HG03280 (cell line): ENCODE results near the gene FAAP100.
"Not testable (repeated sequence)": the region's sequence is repeated elsewhere in the genome, so short reads cannot be mapped to it uniquely, and the experiment has no call there.

Source experiments
- ATAC-seq: cut with Tn5 transposase; IDR thresholded peaks from one replicate; pipeline ENCODE4 v1.9.1; 2021; ENCODE audit warnings: mild to moderate bottlenecking, moderate library complexity; ENCODE audit not compliant: unreplicated experiment

Gene FAAP100

DNA sequence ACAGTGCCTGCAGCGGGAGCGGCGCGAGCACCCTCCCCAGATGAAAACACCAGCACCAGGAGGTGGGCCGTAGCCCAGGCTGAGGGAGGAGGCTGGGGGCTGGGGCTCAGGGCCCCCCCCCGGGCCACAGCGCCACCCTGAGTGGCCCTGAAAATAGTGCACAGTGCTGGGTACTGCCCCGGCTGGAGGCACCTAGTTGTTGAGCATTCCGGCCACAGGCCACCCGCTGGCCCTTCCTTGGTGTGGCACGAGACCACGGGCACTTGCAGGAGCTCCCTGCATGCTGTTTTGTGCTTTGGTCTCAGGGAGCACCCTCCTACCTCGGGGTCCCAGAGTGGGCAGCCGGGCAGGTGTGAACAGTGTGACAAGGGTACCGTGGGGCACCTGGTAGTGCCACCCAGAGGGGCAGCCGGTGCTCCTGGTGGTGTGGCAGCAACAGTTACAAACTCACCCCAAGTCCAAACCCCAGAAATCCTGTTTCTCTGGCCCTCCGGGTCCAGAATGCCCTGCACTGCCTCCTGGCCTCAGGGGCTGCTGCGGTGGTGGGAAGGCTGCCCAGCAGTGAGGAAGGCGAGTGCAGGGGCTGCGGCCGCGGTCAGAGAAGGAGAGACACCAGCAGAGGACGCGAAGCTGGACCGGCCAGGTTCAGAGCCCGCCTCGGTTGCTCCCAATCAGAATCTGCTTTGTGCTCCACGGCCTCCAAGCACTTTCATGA, 12.0 kb downstream of the FAAP100 start:
- ATAC-seq: no peak

DNA sequence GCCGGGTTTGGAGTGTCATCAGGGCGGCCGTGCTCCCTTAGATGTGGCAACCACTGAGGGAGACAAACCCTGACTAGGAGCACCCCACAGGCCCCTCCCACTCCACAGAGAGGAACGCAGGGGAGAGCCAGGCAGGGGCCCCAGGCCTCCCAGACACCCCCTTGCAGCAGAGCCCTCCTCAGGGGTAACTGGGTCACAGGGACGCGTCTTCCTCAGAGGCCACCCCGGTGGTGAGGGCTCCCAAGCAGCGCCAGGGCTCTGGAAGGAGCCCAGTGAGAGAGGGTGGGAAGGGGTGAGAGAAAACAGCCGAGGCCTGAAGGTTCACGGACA, 12.6 kb downstream of the FAAP100 start:
- no peak for ATAC-seq

DNA sequence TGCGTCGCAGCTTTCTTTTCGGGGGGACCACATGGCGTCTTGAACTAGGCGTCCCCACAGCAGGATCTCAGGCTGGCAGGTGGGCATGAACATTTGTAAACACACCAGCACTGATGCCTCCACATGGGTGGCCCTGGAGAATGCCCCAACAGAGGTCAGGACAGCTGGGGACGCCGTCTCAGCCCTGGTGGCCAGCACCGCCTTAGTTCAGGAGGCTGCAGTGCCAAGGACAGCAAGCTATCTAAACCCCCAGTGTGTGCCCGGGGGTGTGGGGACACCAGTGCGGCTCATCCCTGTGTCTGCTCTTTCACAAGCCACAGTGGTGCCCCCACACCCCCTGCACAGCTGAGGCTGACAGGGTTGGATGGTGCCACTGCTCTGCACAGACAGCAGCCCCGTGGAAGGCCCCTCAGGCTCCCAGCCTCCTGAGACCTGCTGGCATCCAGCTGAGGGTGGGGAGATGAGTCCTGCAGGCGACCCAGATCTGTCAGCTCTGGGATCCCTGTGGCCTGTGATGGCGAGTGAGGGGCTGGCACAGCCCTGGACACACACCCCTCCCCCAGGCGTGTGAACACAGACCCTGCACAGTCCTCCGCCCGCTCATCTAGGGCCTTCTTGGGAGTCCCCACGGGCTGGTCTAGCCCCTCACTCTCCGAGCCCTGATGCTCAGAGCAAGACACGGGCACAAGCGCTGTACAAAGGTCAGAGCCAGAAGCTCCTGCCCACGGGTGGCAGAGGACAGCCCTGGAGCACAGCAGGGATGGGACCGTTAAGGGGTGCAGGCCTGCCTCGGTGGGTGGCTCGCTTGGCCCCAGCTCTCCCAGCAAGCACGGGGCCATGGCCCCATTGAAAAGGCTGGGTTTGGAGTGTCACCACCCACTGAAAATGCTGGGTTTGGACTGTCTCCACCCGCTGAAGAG, 13.2 kb downstream of the FAAP100 start:
- ATAC-seq: no peak

DNA sequence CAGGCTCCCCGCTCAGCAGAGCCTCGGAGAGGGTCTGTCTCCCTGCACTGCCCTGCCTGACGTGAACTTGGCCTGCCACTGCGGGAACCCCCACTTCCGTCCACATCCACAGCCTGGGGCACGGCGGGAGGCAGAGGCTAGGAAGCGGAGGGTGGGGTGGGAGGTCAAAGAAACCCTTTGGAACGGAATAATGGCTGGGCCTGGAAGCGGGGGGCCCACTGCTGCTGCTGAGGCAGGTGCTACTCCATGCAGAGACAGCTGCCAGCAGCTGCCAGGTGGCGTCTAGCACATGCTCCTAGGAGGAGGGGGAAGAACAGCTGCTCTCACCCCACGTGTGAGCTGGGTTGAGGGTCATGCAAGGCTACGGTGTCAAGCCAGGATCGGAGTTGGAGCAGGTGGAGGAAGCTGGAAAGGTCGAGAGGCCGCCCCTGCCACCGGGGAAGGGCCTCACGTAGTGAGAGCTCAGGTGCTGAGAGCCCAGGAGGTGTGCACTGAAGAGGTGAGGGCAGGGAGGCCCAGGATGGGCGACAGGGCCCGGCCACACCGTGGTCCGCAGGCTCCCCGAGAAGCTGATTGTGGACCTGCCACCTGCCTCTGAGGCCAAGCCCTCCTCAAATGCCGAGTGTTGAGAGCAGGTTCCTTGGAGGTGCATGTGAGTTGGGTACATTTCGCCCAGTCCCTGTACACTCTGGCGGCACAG, 14.1 kb downstream of the FAAP100 start:
- ATAC-seq: no peak

DNA sequence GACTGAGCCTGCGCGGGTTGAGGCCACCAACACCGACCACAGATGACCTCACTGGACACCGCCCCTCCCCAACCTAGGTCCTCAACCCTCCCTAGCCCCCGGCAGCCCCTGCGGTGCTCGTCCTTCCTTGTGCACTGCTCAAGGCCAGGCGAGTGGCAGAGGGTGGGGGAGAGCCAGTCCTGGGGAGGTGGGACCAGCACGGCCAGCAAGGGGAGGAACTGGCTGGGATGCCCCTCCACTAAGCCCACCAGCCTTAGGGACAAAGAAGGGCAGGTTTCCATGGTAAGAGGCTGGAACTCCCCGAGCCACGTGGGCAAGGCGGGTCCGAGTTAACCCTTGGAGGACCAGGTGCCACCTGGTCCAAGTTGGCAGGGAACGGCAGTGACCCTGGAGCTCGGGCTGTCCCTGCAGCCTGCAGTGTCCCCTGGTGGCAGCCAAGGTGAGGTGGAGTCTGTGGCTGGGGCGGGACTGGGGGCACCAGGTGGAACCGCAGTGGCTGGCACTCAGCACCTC, 14.8 kb downstream of the FAAP100 start:
- no peak for ATAC-seq

DNA sequence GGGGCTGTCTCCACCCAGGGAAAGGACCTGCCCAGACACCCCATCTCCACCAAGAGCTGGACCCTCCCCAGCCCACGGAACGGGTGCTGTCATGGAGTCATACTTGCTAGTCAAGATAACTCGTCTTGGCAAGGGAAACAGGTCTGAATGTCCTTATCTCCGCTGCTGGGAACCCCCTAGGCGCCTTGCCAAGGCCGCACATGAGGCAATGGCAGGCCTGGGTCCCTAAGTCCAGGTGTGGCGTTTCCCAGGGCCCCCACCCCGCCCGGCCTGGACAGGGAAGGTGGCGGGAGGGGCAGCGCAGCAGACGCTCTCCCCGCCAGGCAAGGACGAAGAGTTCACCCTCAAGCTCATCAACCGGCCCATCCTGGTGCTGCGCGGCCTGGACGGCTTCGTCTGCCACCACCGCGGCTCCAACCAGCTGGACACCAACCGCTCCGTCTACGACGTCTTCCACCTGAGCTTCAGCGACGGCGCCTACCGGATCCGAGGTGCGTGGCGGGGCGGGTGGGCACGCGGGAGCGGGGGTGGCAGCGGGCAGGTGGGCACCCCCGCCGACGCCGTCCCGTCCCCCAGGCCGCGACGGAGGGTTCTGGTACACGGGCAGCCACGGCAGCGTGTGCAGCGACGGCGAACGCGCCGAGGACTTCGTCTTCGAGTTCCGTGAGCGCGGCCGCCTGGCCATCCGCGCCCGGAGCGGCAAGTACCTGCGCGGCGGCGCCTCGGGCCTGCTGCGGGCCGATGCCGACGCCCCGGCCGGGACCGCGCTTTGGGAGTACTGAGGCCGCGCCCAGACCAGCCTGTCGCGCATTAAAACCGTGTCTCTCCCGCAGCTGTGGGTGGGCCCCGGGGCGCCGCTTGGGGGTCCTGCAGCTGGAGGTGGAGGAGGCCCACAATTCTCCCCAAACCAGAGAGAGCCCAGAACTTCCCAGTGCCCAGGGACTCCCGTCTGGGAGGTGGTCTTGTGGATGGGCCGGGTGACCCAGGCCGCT, 15.6 kb downstream of the FAAP100 start:
- ATAC-seq: no peak

DNA sequence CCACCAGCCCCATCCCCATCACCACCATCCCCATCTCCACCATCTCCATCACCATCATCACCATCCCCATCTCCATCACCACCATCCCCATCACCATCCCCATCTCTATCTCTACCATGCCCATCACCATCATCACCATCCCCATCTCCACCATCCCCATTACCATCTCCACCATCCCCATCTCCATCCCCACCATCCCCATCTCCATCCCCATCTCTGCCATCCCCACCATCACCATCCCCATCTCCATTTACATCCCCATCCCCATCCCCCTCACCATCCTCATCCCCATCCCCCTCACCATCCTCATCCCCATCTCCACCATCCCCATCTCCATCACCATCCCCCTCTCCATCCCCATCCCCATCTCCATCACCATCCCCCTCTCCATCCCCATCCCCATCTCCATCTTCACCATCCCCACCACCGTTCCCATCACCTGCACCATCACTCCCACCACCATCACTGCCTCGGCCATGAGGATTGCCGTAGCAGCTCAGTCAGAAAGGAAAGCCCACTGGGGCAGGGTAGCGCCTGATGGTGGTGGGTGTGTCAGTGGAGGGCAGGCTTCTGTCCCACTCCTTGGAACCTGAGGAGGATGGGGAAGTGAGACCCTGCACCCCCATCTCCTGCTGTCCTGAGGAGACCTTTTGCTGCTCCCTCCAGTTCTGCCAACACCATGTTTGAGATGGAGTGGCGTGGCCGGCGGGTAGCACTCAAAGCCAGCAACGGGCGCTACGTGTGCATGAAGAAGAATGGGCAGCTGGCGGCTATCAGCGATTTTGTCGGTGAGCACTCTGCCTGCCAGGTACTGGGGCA, 16.5 kb downstream of the FAAP100 start:
- ATAC-seq: no peak

DNA sequence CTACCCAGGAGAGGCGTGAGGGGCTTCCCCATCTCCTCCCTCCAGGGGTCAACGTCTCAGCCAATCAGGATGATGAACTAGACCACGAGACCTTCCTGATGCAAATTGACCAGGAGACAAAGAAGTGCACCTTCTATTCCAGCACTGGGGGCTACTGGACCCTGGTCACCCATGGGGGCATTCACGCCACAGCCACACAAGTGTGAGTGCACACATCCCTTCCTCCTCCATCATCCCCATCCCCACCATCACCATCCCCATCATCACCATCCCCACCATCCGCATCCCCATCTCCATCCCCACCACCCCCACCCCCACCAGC, 17.2 kb downstream of the FAAP100 start:
- no peak for ATAC-seq

DNA sequence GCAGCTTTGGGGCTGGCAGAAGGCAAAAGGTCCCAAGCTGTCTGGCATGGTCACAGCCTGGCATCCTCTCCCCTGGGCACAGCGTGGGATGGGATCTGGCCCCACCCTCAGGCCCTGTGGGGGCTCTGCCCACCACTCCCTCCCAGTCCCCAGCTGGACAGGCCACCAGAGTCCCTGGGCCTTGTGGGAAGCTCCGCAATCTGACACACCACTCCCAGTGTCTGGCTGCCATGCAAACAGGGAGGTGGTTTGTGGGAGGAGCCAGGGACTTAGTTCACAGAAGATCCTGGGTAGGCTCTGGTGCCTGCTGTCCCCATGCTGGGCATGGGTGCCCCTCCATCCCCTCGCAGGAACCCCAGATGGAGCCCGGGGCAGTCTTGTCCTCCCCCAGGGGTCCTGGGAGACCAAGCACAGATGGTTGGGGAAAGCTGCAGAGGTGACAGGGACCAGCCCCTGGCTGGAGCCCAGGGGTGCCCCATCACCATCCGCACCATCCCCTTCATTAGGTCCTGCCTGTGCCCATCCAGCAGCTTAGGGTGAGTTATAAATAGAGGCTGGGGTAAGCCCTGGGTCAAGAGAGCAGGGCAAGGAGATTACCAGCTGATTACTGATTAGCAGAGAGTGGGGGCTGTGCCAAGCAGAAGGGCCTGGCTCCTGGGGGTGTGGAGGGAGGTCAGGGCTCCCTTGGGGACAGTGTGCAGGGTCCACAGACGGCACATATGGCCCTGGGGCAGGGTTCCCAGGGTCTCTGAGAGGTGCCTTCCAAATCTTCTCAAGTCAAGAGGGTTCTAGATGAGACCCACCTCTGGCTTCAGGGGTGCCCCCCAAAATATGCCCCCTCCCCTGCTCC, 17.8 kb downstream of the FAAP100 start:
- no peak for ATAC-seq

DNA sequence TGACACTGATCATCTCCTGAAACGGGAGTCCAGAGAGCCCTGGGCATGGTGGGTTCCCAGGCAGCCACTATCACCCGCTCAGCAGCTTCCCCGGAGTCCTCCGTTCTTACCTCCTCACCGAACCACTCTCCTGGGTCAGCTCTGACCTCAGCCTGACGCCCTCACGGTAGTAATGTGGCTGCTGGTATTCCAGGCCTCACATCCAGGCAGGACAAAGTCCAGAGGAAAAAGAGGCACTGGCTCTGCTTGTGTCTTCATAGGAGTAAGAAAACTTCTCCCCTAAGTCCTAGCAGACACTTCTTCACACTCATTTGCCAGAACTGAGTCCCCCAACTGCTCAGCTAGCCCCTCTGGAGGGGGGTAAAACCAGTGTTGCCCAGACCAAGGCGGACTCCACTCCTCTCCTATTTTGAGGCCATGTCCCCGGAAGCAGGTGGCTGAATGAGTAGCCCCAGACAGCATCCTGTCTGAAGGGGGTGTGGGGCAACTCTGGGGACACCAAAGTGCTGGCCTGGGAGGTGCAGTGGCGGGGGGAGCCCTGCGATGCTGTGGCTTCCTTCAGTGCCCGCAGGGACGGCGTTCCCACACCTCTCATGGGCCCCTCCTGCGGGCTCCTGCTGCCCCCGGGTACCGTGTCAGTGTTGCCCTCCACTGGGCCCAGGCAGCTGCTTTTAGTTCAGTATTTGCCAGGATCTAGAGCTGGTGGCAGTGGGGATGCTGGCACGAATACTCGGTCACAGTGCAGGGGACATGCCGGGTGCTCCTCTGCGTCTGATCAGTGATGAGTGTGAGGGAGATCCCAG, 18.6 kb downstream of the FAAP100 start:
- no peak for ATAC-seq

DNA sequence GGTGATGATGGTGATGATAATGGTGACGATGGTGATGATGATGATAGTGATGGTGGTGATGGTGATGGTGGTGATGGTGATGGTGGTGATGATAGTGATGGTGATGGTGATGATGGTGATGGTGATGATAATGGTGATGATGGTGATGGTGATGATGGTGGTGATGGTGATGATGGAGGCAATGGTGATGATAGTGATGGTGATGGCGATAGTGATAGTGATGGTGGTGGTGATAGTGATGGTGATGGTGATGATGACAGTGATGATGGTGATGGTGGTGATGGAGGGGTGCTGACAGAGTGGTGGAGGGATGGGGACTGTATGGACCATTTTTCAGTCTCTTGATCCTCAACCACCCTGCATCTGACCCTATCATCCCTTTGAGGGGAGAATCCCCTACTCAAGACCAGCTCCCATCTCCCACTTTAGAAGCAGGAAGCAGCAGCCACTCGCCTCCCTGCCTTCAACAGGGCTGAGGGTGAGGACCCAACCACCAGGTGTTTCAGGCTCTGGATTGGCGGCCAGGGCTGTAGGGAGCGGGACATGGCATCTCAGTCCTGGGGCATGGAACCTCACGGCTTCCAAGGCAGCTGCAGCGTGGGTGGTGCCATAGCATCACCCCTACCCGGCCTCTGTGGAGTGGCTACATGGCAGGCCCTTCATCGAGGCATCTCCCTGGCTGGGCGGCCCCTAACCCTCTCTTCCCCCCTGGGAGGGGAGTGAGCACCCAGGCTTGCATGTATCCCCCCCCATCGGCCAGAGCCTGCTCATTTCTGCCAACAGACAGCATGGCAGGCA, 19.5 kb downstream of the FAAP100 start:
- ATAC-seq: no peak

DNA sequence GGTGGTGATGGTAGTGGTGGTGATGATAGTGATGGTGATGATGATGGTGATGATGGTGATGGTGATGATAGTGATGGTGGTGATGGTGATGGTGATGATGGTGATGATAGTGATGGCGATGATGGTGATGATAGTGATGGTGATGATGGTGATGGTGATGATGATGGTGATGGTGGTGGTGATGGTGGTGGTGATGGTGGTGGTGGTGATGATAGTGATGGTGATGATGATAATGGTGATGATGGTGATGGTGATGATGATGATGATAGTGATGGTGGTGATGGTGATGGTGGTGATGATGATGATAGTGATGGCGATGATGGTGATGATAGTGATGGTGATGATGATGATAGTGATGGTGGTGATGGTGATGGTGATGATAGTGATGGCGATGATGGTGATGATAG, 20.2 kb downstream of the FAAP100 start:
- not testable (repeated sequence) for ATAC-seq

DNA sequence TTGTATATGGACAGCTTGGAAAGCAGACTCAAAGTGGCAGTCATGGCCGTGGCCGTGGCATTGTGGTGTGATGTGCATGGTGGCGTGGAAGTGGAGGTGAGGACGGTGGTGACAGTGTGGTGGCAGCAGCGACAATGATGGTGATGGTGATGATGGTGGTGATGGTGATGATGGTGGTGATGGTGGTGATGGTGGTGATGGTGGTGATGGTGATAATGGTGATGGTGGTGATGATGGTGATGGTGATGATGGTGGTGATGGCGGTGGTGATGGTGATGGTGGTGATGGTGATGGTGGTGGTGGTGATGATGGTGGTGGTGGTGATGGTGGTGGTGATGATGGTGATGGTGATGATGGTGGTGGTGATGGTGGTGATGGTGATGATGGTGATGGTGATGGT, 21.1 kb downstream of the FAAP100 start:
- not testable (repeated sequence) for ATAC-seq

DNA sequence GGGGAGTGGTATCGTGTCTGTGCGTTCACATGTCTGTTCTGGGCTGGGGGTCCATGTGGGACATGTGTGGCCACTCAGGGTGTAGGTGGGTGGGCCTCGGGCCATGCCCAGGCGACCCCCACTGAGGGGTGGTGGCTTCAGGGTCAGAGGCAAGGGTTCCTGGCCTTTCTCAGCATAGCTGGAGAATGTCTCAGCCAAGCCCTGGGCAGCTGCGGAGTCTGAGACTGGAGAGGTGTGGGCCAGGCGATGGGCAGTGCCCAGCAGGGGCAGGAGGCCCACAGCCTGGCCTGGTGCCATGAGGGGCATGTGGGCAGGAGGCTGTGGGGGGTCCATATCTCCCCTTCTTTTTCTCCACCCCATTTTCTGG, 22.7 kb downstream of the FAAP100 start:
- ATAC-seq: no peak

DNA sequence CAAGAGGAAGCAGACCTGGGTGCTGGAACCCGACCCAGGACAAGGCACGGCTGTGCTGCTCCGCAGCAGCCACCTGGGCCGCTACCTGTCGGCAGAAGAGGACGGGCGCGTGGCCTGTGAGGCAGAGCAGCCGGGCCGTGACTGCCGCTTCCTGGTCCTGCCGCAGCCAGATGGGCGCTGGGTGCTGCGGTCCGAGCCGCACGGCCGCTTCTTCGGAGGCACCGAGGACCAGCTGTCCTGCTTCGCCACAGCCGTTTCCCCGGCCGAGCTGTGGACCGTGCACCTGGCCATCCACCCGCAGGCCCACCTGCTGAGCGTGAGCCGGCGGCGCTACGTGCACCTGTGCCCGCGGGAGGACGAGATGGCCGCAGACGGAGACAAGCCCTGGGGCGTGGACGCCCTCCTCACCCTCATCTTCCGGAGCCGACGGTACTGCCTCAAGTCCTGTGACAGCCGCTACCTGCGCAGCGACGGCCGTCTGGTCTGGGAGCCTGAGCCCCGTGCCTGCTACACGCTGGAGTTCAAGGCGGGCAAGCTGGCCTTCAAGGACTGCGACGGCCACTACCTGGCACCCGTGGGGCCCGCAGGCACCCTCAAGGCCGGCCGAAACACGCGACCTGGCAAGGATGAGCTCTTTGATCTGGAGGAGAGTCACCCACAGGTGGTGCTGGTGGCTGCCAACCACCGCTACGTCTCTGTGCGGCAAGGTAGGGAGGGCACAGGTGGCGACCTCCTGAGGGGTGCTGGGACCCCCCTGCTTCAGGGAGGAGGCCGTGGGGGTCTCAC, 23.3 kb downstream of the FAAP100 start:
- no peak for ATAC-seq

DNA sequence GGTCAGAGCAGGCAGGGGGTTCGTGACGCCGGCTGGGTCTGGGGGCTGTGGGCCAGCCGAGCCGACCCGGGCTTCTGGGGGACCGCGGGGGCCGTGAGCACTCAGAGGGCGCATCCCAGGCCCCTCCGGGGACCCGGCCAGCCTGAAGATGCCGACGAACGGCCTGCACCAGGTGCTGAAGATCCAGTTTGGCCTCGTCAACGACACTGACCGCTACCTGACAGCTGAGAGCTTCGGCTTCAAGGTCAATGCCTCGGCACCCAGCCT, 23.8 kb downstream of the FAAP100 start:
- no peak for ATAC-seq
